A673 (cell line): ENCODE measurements around the gene MDFI. TPM values are rescaled to one million over a fixed set of nuclear protein-coding genes. Genes with fewer than 3 reads are reported as not detected.

Experiments
- BruUV-seq: library from RNA; stranded (reverse); fragments of 400-500 nt; replicated peaks from 2 replicates; lab custom pipeline; 2021; lab: Mats Ljungman, UMichigan
- CTCF ChIA-PET: fragments of 300-600 bp; sonication (Branson Sonifier 250); formaldehyde crosslinking; loops from one replicate; lab custom pipeline; 2022; ENCODE audit warnings: antibody characterized with exemption; lab: Charles Lee
- POLR2A ChIA-PET: fragments of 300-600 bp; sonication (Branson Sonifier 250); formaldehyde crosslinking; loops from one replicate; lab custom pipeline; 2022; ENCODE audit warnings: antibody characterized with exemption; ENCODE audit not compliant: low non-redundant PET; lab: Charles Lee
- DNase-seq: peaks from one replicate; pipeline ENCODE4 v3.0.0-alpha.2; 2015; ENCODE audit warnings: low spot score
- H3K27ac ChIP-seq: fragments of 200-600 bp; sonication (generic); 2 replicates; pipeline ENCODE4 v1.5.1; 2016; ENCODE audit warnings: mixed run types, low read depth, mild to moderate bottlenecking, mixed read lengths, antibody characterized with exemption, low read length; ENCODE audit not compliant: poor library complexity, severe bottlenecking
- H3K27me3 ChIP-seq: fragments of 200-600 bp; sonication (generic); replicated peaks from 2 replicates; pipeline ENCODE4 v1.6.1; 2017; ENCODE audit warnings: mixed run types, low read depth, mild to moderate bottlenecking, mixed read lengths, antibody characterized with exemption, low read length; ENCODE audit not compliant: insufficient read depth, poor library complexity
- H3K36me3 ChIP-seq: fragments of 200-600 bp; sonication (generic); 2 replicates; pipeline ENCODE4 v1.6.1; 2016; ENCODE audit warnings: mixed run types, mild to moderate bottlenecking, mixed read lengths, antibody characterized with exemption, low read length; ENCODE audit not compliant: insufficient read depth, poor library complexity, severe bottlenecking
- H3K4me1 ChIP-seq: fragments of 200-600 bp; sonication (generic); 2 replicates; pipeline ENCODE4 v1.6.1; 2017; ENCODE audit warnings: mixed run types, mild to moderate bottlenecking, mixed read lengths, antibody characterized with exemption, low read length; ENCODE audit not compliant: insufficient read depth, poor library complexity, severe bottlenecking
- H3K4me3 ChIP-seq: fragments of 200-600 bp; sonication (generic); 2 replicates; pipeline ENCODE4 v1.5.1; 2016; ENCODE audit warnings: low read depth, mixed run types, mild to moderate bottlenecking, mixed read lengths, low read length; ENCODE audit not compliant: poor library complexity, severe bottlenecking
- H3K9me3 ChIP-seq: fragments of 200-600 bp; sonication (generic); 2 replicates; pipeline ENCODE4 v1.6.1; 2016; ENCODE audit warnings: mixed run types, low read depth, mild to moderate bottlenecking, mixed read lengths, antibody characterized with exemption, low read length; ENCODE audit not compliant: poor library complexity, severe bottlenecking
- CTCF ChIP-seq: fragments of 300-800, 200-600 bp; sonication (generic); conservative IDR thresholded peaks from 2 replicates; pipeline ENCODE4 v1.5.1; 2017; ENCODE audit warnings: low read depth, mild to moderate bottlenecking, antibody characterized with exemption, low read length, moderate library complexity, mixed read lengths
- EZH2 ChIP-seq: fragments of 200-600 bp; sonication (generic); IDR thresholded peaks from 2 replicates; pipeline ENCODE4 v1.6.1; 2017; ENCODE audit warnings: borderline replicate concordance, low read depth, mild to moderate bottlenecking, mixed read lengths, antibody characterized with exemption, low read length; ENCODE audit not compliant: poor library complexity, severe bottlenecking
- intact Hi-C: fragments of 100-400 bp; cut with micrococcal nuclease; formaldehyde crosslinking; loops from one replicate; pipeline ENCODE4 v1.10.0; 2022; ENCODE audit not compliant: unreplicated experiment
- total RNA-seq: library from RNA; stranded (reverse); gene quantifications from 2 replicates; pipeline ENCODE4 v1.2.3, GENCODE V29; 2021

The MDFI gene
- total RNA-seq, 1 experiment from 2014 or later, result 342 TPM

DNA sequence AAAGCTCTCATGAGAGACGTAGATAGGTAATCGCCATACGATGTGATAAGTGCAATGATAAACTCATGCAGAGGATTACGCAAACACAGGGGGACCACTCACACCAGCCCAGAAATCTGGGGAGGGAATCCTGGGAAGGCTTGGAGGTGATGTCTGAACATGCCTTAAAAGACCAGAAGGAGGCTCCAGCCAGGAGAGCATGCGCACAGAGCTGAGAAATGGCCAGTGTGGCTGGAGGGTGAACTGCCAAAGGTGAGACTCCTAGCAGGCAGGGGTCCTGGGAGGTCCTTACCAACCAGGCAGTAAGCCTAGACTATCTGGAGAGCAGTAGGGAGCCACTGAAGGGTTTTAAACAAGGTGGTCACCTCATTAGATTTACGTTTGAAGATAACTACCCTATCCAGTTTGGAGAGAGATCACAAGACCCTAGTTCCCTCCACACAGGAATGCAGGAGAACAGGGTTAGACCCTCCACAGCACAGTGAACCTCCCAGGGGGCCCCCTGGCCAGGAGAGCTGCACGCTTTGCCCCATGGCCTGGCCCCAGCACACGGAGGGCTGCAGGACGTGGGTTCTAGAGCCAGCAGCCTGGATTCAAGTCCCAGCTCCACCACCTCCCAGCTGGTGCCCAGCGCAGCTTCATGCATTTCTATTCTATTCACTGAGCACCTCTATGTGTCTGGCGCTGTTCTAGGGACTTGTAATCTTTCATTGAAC, 13.1 kb downstream of the MDFI start:
- intact Hi-C loops, result no loop called here
- H3K36me3 ChIP-seq, result peaks cover 88% of the 10 kb centered on the region
- DNase-seq, result no peak
- BruUV-seq, result no TSS peak
- H3K27me3 ChIP-seq, result no peaks in the 10 kb centered on the region
- no peak for TF ChIP-seq EZH2
- no peak for TF ChIP-seq CTCF
- H3K9me3 ChIP-seq, result no peaks in the 10 kb centered on the region
- POLR2A ChIA-PET, result no interaction called here
- H3K4me1 ChIP-seq, result peaks cover 37% of the 10 kb centered on the region
- CTCF ChIA-PET, result no interaction called here
- H3K27ac ChIP-seq, result peak overlapping the region; percentile 59
- H3K4me3 ChIP-seq, result no peak overlapping the region

DNA sequence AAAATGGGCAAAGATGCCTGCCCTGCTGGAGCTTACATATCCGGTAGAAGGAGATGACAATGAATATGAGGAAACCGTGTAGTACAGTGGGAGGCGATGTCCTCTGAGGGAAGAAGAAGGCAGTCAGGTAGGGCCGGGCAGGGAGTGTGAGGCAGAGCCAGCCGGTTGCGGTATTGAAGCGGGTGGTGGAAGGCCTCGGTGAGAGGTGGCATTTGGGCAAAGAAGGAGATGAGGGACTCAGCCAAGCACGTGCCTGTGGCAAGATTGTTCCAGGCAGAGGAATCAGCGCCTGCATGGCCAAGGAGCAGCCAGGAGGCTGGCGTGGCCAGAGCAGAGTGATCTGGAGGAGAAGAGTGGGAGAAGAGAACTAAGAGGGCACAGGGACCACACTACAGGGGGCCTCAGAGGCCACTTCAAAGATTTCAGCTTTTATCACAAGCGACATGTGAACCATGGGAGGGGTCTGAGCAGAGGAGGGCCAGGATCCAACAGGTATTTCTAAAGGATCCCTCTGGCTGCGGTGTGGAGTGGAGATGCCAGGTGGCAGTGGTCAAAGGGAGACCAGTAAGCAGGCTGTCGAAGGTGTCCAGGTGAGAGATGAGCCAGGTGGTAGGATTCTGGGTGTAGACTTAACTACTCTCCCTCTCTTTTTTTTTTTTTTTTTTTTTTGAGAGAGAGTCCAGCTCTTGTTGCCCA, 13.8 kb downstream of the MDFI start:
- Histone ChIP-seq H3K4me3 (no peak overlapping the region), H3K27me3 (no peaks in the 10 kb centered on the region), H3K27ac (peak overlapping the region; percentile 59), H3K36me3 (peaks cover 81% of the 10 kb centered on the region), H3K4me1 (peaks cover 32% of the 10 kb centered on the region), H3K9me3 (no peaks in the 10 kb centered on the region)
- no TSS peak for BruUV-seq
- ChIA-PET CTCF (no interaction called here), POLR2A (interaction anchor here (0.7 kb wide), 1 partner anchor 143 kb away, joined by 6 read pairs; no protein-coding TSS in a partner anchor)
- DNase-seq, result no peak
- intact Hi-C loops, result no loop called here
- TF ChIP-seq EZH2 (no peak), CTCF (no peak)

- no peak for TF ChIP-seq EZH2
- no peak for TF ChIP-seq CTCF
- Histone ChIP-seq H3K36me3 (peaks cover 71% of the 10 kb centered on the region), H3K27me3 (no peaks in the 10 kb centered on the region), H3K9me3 (no peaks in the 10 kb centered on the region), H3K27ac (peak overlapping the region; percentile 50), H3K4me3 (no peak overlapping the region), H3K4me1 (peaks cover 24% of the 10 kb centered on the region)
- no peak for DNase-seq
- no TSS peak for BruUV-seq
- intact Hi-C loops, result no loop called here
- ChIA-PET POLR2A (interaction anchor here (0.7 kb wide), 1 partner anchor 144 kb away, joined by 6 read pairs; no protein-coding TSS in a partner anchor), CTCF (no interaction called here)
These were observed 14.8 kb downstream of the MDFI start for GRCh38 chr6:41652866-41653652.
